Central memory CD8-positive, alpha-beta T cell (primary cell): ENCODE measurements around the gene SPG11.
"Not testable (repeated sequence)": the region's sequence is repeated elsewhere in the genome, so short reads cannot be mapped to it uniquely, and the experiment has no call there.

Source experiments
- ATAC-seq: fragments of 150-1000 bp; cut with Tn5 transposase; replicated peaks from 2 replicates; pipeline ENCODE4 v1.10.0; 2022; ENCODE audit warnings: mild to moderate bottlenecking, moderate FRiP score, moderate number of reproducible peaks; ENCODE audit not compliant: poor library complexity, severe bottlenecking; ENCODE audit errors: extremely low read depth
- DNase-seq, 2 donors: peaks; one replicate each; pipeline ENCODE4 v3.0.0; 2021; ENCODE audit warnings: low spot score in 2 of 2
- H3K27ac Mint-ChIP-seq: one replicate; pipeline ENCODE4 v1.8.0; 2022; ENCODE audit warnings: low read depth, mild to moderate bottlenecking, moderate library complexity, mixed read lengths
- H3K27me3 Mint-ChIP-seq: one replicate; pipeline ENCODE4 v1.8.0; 2022; ENCODE audit warnings: mixed read lengths
- H3K36me3 Mint-ChIP-seq: one replicate; pipeline ENCODE4 v1.8.0; 2022; ENCODE audit warnings: mild to moderate bottlenecking, moderate library complexity, mixed read lengths; ENCODE audit not compliant: insufficient read depth
- H3K4me1 Mint-ChIP-seq: one replicate; pipeline ENCODE4 v1.8.0; 2022; ENCODE audit warnings: mixed read lengths
- H3K4me3 Mint-ChIP-seq: one replicate; pipeline ENCODE4 v1.8.0; 2022; ENCODE audit warnings: mild to moderate bottlenecking, moderate library complexity, mixed read lengths
- H3K9me3 Mint-ChIP-seq: one replicate; pipeline ENCODE4 v1.8.0; 2022; ENCODE audit warnings: mixed read lengths

The SPG11 gene

DNA sequence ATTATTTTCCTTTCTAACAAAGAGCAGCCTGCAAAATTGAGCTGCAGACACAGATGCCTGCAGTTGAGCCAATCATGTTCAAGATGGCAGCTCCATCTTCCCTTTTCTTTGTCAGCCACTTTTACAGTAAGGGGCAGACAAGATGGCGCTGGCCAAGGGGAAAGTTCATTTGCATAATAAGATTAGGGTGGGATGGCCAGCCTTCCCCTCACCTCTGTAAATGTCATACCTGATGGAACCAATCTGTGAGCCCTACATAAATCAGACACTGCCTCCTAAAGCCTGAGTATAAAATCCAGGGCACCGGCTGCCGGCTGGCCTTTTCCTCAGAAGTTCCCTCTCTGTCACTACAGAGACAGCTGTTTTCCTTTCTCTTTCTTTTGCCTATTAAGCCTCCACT, 31.8 kb upstream of the SPG11 start:
- H3K4me3 Mint-ChIP-seq = no peak overlapping the region
- no peak for ATAC-seq
- no peaks in the 10 kb centered on the region for H3K9me3 Mint-ChIP-seq
- peaks cover 25% of the 10 kb centered on the region for H3K4me1 Mint-ChIP-seq
- H3K27me3 Mint-ChIP-seq = no peaks in the 10 kb centered on the region
- peaks cover 2% of the 10 kb centered on the region for H3K36me3 Mint-ChIP-seq
- DNase-seq = no peak
- peak overlapping the region; percentile 4 for H3K27ac Mint-ChIP-seq

DNA sequence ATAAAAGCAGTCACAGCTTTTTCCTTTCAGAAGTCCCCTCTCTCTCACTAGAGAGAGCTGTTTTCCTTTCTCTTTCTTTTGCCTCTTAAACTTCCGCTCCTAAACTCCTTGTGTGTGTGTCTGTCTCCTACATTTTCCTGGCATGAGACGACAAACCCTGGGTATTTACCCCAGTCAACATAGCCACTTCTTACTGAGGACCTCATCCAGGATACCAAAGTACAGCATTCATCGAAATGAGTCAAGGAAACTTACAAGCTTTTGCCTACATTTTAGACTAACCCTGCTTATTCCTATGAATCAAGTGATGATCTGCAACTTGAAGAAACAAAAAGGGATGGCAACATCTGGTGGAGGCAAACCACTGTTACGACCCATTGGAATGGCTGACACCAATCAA, 31.0 kb upstream of the SPG11 start:
- H3K36me3 Mint-ChIP-seq = peaks cover 2% of the 10 kb centered on the region
- no peak overlapping the region for H3K27ac Mint-ChIP-seq
- H3K27me3 Mint-ChIP-seq = no peaks in the 10 kb centered on the region

DNA sequence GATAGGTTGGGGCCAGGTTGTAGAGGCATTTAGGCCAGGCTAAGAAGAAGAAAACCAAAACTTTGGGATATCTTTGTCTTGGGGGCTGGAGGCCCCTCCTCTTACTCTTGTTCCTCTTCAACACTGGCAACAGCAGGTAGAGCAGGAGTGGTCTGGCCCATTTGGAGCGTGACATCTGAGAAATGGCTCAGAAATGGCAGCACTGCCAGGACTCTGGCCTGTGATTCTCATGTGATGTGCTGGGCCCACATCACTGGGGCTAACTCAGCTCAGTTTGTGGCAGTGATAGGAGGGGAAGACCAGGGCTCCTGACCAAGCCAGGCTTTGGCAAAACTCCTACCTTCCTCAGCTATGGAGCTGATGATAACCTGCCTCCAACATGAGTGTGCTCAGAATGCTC, 29.2 kb upstream of the SPG11 start:
- H3K36me3 Mint-ChIP-seq = peaks cover 2% of the 10 kb centered on the region

More for the DNA sequence above, 31.0 kb upstream of the SPG11 start:
- ATAC-seq = no peak
- DNase-seq = no peak
- H3K4me3 Mint-ChIP-seq = no peak overlapping the region
- H3K9me3 Mint-ChIP-seq = no peaks in the 10 kb centered on the region
- peaks cover 25% of the 10 kb centered on the region for H3K4me1 Mint-ChIP-seq

DNA sequence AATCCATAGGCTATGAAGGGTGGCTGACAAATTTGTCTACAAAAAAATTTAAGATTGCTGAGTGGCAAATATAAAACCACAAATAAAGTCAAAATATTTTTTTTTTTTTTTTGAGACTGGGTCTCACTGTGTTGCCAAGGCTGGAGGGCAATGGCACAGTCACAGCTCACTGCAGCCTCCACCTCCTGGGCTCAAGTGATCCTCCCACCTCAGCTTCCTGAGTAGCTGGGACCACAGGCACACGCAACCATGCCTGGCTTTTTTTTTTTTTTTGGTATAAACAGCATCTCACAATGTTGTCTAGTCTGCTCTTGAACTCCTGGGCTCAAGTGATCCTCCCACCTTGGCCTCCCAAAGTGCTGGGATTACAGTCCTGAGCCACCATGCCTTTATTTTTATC, 26.8 kb upstream of the SPG11 start:
- H3K4me1 Mint-ChIP-seq = peaks cover 40% of the 10 kb centered on the region
- DNase-seq, H3K36me3 Mint-ChIP-seq, H3K4me3 Mint-ChIP-seq, H3K27ac Mint-ChIP-seq, H3K27me3 Mint-ChIP-seq: not testable (repeated sequence)
- H3K9me3 Mint-ChIP-seq = peaks cover 19% of the 10 kb centered on the region
- ATAC-seq = peak; percentile 67

More for the DNA sequence above, 29.2 kb upstream of the SPG11 start:
- Mint-ChIP-seq H3K4me3 (no peak overlapping the region), H3K9me3 (peaks cover 2% of the 10 kb centered on the region), H3K27ac (no peak overlapping the region), H3K4me1 (peaks cover 31% of the 10 kb centered on the region), H3K27me3 (no peaks in the 10 kb centered on the region)
- DNase-seq = no peak
- no peak for ATAC-seq

DNA sequence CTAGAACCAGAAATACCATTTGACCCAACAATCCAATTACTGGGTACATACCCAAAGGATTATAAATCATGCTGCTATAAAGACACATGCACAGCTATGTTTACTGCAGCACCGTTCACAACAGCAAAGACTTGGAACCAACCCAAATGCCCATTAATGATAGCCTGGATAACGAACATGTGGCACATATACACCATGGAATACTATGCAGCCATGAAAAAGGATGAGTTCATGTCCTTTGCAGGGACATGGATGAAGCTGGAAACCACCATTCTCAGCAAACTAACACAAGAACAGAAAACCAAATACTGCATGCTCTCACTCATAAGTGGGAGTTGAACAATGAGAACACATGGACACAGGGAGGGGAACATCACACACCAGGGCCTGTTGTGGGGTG, 25.9 kb upstream of the SPG11 start:
- Mint-ChIP-seq H3K9me3 (peaks cover 21% of the 10 kb centered on the region), H3K4me1 (peaks cover 43% of the 10 kb centered on the region), H3K27ac (peak overlapping the region; percentile 62)
- not testable (repeated sequence) for DNase-seq, ATAC-seq, H3K27me3 Mint-ChIP-seq, H3K4me3 Mint-ChIP-seq, H3K36me3 Mint-ChIP-seq

DNA sequence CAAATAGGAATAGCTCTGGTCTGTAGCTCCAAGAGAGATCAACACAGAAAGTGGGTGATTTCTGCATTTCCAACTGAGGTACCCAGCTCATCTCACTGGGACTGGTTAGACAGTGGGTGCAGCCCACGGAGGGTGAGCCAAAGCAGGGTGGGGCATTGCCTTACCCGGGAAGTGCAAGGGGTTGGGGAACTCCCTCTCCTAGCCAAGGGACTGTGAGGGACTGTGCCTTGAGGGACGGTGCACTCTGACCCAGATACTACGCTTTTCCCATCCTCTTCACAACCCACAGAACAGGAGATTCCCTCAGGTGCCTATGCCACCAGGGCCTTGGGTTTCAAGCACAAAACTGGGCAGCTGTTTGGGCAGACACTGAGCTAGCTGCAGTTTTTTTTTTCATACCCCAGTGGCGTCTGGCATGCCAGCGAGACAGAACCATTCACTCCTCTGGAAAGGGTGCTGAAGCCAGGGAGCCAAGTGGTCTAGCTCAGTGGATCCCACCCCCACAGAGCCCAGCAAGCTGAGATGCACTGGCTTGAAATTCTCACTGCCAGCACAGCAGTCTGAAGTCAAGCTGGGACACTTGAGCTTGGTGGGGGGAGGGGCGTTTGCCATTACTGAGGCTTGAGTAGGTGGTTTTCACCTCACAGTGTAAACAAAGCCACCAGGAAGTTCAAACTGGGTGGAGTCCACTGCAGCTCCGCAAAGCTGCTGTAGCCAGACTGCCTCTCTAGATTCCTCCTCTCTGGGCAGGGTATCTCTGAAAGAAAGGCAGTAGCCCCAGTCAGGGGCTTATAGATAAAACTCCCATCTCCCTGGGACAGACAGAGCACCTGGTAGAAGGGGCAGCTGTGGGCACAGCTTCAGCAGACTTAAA, 19.6 kb upstream of the SPG11 start:
- peaks cover 79% of the 10 kb centered on the region for H3K4me1 Mint-ChIP-seq
- H3K9me3 Mint-ChIP-seq = peaks cover 41% of the 10 kb centered on the region
- H3K27me3 Mint-ChIP-seq, H3K36me3 Mint-ChIP-seq: not testable (repeated sequence)
- peak; percentile 79 for ATAC-seq
- H3K27ac Mint-ChIP-seq = peak overlapping the region; percentile 87
- peak; percentile 62 to 80 for DNase-seq
- H3K4me3 Mint-ChIP-seq = peak overlapping the region; percentile 67

DNA sequence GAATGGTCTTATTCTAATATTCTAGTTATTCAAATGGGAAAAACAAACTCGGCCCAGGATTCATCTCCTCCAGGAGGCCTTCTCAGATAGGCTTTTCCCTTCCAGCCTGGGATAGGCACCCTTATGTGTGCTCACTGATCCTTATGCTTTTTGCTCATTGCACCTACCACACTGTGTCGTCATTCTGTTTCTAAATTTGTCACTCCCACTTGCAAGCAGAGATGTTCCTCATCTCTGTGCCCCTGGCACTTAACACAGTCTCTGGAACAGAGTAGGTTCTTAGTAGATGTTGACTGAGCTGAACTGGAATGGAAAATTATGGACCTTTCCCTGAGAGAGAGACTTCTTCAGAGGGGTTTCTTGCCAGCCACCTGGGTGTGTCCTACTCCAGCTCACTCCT, 18.7 kb upstream of the SPG11 start:
- no peak for DNase-seq

DNA sequence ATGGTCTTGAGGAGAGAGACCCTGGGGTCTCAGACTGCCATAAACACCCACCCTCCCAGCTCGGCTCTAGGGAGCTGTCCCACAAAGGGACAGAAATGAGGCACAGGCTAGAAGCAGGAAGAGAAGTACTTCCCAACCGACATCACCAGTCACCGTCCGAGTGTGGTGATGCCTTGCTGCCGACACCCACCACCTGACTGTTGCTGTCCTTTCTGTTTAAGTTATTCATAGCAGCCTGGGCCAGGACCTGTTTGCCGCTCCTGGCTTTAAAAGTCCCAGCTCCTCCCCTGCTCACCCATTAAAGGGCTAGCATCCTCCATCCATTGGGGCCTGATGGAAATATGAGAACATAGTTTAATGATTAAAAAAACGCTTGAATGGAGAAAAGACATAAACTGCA, 13.2 kb upstream of the SPG11 start:
- peaks cover 8% of the 10 kb centered on the region for H3K36me3 Mint-ChIP-seq
- no peaks in the 10 kb centered on the region for H3K27me3 Mint-ChIP-seq
- H3K4me1 Mint-ChIP-seq = peaks cover 72% of the 10 kb centered on the region
- H3K4me3 Mint-ChIP-seq = peak overlapping the region; percentile 87
- ATAC-seq = peak; percentile 55
- no peak for DNase-seq
- H3K9me3 Mint-ChIP-seq = peaks cover 17% of the 10 kb centered on the region
- peak overlapping the region; percentile 98 for H3K27ac Mint-ChIP-seq

More for the DNA sequence above, 18.7 kb upstream of the SPG11 start:
- H3K9me3 Mint-ChIP-seq = peaks cover 35% of the 10 kb centered on the region
- H3K4me1 Mint-ChIP-seq = peaks cover 77% of the 10 kb centered on the region
- ATAC-seq = no peak
- H3K27ac Mint-ChIP-seq = peak overlapping the region; percentile 87
- peak overlapping the region; percentile 67 for H3K4me3 Mint-ChIP-seq
- H3K27me3 Mint-ChIP-seq = no peaks in the 10 kb centered on the region
- H3K36me3 Mint-ChIP-seq = peaks cover 11% of the 10 kb centered on the region

DNA sequence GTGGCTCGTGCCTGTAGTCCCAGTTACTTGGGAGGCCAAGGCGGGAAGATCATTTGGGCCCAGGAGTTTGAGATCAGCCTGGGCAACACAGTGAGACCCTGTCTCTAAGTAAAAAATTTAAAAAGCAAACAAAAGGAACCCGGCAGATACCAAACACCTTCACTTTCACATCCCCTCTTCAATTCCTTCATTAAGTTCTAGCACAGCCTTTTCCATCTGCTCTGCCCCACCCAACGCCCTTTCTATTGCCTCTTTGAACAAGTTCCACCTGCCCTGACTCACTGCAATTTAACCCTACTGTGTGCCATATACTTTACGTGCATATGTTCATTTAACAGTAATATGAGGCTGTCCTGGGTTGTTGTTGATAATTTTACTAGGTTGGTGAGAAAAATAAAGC, 12.4 kb upstream of the SPG11 start:
- Mint-ChIP-seq H3K4me3 (peak overlapping the region; percentile 87), H3K27ac (peak overlapping the region; percentile 98), H3K27me3 (no peaks in the 10 kb centered on the region), H3K36me3 (peaks cover 9% of the 10 kb centered on the region), H3K9me3 (peaks cover 10% of the 10 kb centered on the region), H3K4me1 (peaks cover 70% of the 10 kb centered on the region)
- ATAC-seq (no peak), DNase-seq (no peak)

DNA sequence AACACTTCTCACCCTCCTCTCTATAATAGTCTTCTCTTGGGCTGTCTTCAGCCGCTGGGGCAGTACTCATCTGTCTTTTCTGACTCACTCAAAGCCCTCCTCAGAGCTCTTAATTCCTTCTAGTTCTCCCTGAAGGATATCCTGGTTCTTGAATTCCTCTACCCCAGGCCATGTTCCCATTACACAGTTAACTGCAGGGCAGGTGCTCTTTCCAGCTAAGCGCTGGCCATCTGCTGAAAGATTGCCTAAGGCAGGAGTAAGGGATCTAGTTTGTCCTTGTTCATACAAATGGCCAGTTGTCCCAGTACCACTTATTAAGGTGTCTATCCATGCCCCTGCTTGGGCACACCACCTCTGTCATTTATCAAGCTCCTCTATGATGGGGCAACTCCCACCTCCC, 10.2 kb upstream of the SPG11 start:
- ATAC-seq (no peak), DNase-seq (no peak)
- H3K4me3 Mint-ChIP-seq = peak overlapping the region; percentile 17
- peaks cover 9% of the 10 kb centered on the region for H3K36me3 Mint-ChIP-seq
- no peak overlapping the region for H3K27ac Mint-ChIP-seq
- no peaks in the 10 kb centered on the region for H3K27me3 Mint-ChIP-seq
- H3K4me1 Mint-ChIP-seq = peaks cover 68% of the 10 kb centered on the region
- no peaks in the 10 kb centered on the region for H3K9me3 Mint-ChIP-seq

DNA sequence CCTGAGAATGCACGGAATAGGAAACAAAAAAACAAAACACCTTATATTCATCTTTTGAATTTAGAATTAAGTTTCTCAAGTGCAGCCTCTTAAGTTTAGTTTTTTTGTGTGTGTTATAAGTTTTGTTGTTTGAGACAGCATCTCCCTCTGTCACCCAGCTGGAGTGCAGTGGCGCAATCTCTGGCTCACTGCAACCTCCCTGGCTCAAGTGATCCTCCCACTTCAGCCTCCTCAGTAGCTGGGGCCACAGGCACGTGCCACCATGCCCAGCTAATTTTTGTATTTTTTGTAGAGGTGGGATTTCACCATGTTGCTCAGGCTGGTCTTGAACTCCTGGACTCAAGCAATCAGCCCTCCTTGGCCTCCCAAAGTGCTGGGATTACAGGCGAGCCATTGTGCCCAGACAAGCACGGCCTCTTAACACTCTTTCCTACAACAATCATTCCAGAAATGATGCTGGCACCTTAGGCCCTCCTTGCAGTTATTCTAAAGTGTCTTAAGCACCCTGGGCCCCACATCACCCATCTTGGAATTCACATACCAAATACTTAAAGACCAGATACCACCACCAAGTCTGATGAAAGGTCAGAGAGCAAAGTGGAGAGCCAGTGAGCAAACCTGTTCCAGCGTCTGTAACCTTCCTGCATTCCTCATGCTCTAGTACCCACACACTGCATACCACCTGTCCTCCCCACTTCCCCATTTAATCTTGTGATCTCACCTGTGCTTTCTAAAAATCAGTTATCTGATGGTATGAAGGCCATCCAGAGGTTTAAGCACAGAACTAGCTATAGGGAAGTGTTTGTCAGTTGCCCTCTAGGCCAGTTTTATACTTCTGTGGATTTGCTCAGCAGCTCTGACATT, 6.9 kb upstream of the SPG11 start:
- peak overlapping the region; percentile 29 for H3K4me3 Mint-ChIP-seq
- H3K27ac Mint-ChIP-seq = peak overlapping the region; percentile 75
- H3K36me3 Mint-ChIP-seq = peaks cover 18% of the 10 kb centered on the region
- DNase-seq (no peak), ATAC-seq (no peak)
- H3K27me3 Mint-ChIP-seq = no peaks in the 10 kb centered on the region
- H3K4me1 Mint-ChIP-seq = peaks cover 67% of the 10 kb centered on the region
- H3K9me3 Mint-ChIP-seq = no peaks in the 10 kb centered on the region

DNA sequence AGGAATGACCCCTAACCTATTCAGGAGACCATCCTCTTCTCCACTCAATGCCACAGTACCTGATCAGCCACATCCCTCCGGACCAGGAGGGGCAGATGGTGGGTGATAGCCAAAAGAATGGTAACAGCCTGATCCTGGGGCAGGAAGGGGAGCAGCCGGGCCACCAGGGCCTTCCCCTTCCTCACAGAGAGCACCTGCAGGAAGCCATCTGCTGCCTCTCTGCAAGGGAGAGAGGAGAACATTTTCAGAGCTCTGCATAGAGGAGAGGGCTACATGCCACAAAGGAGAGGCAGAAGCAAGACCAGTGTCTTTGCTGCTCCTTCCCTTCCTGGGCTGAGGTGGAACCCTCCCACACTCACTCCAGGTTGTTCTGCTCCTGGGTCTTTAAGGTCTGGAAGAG, 5.5 kb upstream of the SPG11 start:
- Mint-ChIP-seq H3K4me1 (peaks cover 67% of the 10 kb centered on the region), H3K27ac (peak overlapping the region; percentile 37), H3K4me3 (no peak overlapping the region), H3K27me3 (no peaks in the 10 kb centered on the region), H3K9me3 (no peaks in the 10 kb centered on the region), H3K36me3 (peaks cover 22% of the 10 kb centered on the region)
- no peak for DNase-seq
- ATAC-seq = no peak

DNA sequence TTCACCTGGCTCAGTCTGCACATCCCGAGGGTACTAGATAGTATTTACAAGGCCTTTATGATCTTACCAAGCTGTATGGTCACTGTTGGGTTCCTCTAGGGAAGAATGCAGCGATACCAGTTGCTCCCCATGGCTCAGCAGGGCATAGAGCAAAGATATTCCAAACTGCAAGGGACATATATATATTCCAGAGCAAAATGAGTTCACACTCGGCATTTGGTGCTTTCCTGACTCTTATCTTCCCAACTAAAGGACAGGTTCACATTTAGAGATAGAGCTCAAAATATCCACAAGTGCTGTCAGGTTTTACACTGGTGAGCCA, 3.5 kb upstream of the SPG11 start:
- Mint-ChIP-seq H3K36me3 (peaks cover 32% of the 10 kb centered on the region), H3K27ac (peak overlapping the region; percentile 87), H3K4me3 (peak overlapping the region; percentile 73), H3K27me3 (no peaks in the 10 kb centered on the region), H3K4me1 (peaks cover 64% of the 10 kb centered on the region), H3K9me3 (no peaks in the 10 kb centered on the region)
- DNase-seq (no peak), ATAC-seq (no peak)
